ENCODE results near the gene RETREG3. TPM values are rescaled to one million over a fixed set of nuclear protein-coding genes. Genes with fewer than 3 reads are reported as not detected.

Gene RETREG3
- total and polyA plus RNA-seq, 2 of the 13 experiments (the other 11 are each of a cell fraction or from before 2014, with no cell fraction given), result 47.0 to 55.8 TPM

DNA sequence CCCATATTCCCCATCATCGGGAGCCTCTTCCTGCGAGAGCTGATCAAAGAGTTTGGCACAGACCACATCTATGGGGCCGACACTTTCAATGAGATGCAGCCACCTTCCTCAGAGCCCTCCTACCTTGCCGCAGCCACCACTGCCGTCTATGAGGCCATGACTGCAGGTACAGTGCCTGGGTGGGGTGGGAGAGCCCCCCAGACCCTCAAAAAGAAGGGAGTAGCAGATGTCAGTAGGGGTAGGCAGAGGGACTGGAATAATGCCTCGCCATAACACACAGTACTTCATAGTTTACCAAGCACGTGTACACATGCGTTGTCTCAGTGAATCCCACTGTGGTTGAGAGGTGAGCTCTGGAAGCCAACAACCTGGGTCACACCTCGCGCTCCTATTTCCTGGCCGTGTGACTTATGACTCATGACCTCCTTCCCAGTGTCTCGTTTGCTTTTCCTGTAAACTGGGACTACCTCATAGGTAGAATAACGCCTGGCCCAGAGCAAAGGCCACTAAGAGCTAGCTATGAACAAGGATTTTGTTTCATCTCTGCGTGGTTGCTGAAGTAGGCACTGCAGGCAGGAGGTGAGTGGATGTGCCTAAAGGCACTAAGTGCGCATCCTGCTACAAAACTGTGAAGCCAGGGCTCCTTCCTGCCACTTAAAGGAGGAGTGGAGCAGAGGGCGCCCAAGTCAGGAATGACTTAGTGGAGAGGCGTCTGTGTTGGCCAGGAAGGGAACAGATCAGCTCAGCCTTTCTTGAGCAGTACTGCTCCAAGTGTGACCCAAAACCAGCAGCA is 67.9 kb downstream of the RETREG3 start (continued):
- TF ChIP-seq, protein P1, sequence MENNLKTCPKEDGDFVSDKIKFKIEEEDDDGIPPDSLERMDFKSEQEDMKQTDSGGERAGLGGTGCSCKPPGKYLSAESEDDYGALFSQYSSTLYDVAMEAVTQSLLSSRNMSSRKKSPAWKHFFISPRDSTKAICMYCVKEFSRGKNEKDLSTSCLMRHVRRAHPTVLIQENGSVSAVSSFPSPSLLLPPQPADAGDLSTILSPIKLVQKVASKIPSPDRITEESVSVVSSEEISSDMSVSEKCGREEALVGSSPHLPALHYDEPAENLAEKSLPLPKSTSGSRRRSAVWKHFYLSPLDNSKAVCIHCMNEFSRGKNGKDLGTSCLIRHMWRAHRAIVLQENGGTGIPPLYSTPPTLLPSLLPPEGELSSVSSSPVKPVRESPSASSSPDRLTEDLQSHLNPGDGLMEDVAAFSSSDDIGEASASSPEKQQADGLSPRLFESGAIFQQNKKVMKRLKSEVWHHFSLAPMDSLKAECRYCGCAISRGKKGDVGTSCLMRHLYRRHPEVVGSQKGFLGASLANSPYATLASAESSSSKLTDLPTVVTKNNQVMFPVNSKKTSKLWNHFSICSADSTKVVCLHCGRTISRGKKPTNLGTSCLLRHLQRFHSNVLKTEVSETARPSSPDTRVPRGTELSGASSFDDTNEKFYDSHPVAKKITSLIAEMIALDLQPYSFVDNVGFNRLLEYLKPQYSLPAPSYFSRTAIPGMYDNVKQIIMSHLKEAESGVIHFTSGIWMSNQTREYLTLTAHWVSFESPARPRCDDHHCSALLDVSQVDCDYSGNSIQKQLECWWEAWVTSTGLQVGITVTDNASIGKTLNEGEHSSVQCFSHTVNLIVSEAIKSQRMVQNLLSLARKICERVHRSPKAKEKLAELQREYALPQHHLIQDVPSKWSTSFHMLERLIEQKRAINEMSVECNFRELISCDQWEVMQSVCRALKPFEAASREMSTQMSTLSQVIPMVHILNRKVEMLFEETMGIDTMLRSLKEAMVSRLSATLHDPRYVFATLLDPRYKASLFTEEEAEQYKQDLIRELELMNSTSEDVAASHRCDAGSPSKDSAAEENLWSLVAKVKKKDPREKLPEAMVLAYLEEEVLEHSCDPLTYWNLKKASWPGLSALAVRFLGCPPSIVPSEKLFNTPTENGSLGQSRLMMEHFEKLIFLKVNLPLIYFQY (CRISPR knock-in tag; IDR thresholded peaks at IDR 0.05; ENCODE audit: borderline replicate concordance), result peak; percentile 89; the same call in 1 of the 2 replicates
- TF ChIP-seq, protein P2, sequence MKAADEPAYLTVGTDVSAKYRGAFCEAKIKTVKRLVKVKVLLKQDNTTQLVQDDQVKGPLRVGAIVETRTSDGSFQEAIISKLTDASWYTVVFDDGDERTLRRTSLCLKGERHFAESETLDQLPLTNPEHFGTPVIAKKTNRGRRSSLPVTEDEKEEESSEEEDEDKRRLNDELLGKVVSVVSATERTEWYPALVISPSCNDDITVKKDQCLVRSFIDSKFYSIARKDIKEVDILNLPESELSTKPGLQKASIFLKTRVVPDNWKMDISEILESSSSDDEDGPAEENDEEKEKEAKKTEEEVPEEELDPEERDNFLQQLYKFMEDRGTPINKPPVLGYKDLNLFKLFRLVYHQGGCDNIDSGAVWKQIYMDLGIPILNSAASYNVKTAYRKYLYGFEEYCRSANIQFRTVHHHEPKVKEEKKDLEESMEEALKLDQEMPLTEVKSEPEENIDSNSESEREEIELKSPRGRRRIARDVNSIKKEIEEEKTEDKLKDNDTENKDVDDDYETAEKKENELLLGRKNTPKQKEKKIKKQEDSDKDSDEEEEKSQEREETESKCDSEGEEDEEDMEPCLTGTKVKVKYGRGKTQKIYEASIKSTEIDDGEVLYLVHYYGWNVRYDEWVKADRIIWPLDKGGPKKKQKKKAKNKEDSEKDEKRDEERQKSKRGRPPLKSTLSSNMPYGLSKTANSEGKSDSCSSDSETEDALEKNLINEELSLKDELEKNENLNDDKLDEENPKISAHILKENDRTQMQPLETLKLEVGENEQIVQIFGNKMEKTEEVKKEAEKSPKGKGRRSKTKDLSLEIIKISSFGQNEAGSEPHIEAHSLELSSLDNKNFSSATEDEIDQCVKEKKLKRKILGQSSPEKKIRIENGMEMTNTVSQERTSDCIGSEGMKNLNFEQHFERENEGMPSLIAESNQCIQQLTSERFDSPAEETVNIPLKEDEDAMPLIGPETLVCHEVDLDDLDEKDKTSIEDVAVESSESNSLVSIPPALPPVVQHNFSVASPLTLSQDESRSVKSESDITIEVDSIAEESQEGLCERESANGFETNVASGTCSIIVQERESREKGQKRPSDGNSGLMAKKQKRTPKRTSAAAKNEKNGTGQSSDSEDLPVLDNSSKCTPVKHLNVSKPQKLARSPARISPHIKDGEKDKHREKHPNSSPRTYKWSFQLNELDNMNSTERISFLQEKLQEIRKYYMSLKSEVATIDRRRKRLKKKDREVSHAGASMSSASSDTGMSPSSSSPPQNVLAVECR (CRISPR knock-in tag; IDR thresholded peaks at IDR 0.05; ENCODE audit: borderline replicate concordance), result peak; percentile 72; the same call in 1 of the 2 replicates
- TF ChIP-seq RXRB (CRISPR knock-in tag; IDR thresholded peaks at IDR 0.05; ENCODE audit: borderline replicate concordance) (peak; percentile 94), ZBTB7A (CRISPR knock-in tag; IDR thresholded peaks at IDR 0.05) (no peak), FOXO1 (CRISPR knock-in tag; IDR thresholded peaks at IDR 0.05) (peak; percentile 80; the same call in 1 of the 2 replicates), ELF3 (CRISPR knock-in tag; IDR thresholded peaks at IDR 0.05) (peak; percentile 96), CREB1 (IDR thresholded peaks at IDR 0.05) (peak; percentile 73), CREB1 (CRISPR knock-in tag; IDR thresholded peaks at IDR 0.05) (no peak; the same call in 1 of the 2 replicates), SNAPC2 (CRISPR knock-in tag; IDR thresholded peaks at IDR 0.05) (0 out of 2 replicates have a peak, but pooled peaks have one; percentile 58), CBX5 (CRISPR knock-in tag; IDR thresholded peaks at IDR 0.05; ENCODE audit: borderline replicate concordance) (peak; percentile 60; the same call in 1 of the 2 replicates), REXO4 (CRISPR knock-in tag; IDR thresholded peaks at IDR 0.05; ENCODE audit: borderline replicate concordance) (no peak)
- TF ChIP-seq, protein P3, sequence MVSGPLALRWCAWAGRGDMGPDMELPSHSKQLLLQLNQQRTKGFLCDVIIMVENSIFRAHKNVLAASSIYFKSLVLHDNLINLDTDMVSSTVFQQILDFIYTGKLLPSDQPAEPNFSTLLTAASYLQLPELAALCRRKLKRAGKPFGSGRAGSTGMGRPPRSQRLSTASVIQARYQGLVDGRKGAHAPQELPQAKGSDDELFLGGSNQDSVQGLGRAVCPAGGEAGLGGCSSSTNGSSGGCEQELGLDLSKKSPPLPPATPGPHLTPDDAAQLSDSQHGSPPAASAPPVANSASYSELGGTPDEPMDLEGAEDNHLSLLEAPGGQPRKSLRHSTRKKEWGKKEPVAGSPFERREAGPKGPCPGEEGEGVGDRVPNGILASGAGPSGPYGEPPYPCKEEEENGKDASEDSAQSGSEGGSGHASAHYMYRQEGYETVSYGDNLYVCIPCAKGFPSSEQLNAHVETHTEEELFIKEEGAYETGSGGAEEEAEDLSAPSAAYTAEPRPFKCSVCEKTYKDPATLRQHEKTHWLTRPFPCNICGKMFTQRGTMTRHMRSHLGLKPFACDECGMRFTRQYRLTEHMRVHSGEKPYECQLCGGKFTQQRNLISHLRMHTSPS (CRISPR knock-in tag; IDR thresholded peaks at IDR 0.05; ENCODE audit: low read depth), result peak; percentile 69; the same call in 1 of the 2 replicates
- TF ChIP-seq, protein P4, sequence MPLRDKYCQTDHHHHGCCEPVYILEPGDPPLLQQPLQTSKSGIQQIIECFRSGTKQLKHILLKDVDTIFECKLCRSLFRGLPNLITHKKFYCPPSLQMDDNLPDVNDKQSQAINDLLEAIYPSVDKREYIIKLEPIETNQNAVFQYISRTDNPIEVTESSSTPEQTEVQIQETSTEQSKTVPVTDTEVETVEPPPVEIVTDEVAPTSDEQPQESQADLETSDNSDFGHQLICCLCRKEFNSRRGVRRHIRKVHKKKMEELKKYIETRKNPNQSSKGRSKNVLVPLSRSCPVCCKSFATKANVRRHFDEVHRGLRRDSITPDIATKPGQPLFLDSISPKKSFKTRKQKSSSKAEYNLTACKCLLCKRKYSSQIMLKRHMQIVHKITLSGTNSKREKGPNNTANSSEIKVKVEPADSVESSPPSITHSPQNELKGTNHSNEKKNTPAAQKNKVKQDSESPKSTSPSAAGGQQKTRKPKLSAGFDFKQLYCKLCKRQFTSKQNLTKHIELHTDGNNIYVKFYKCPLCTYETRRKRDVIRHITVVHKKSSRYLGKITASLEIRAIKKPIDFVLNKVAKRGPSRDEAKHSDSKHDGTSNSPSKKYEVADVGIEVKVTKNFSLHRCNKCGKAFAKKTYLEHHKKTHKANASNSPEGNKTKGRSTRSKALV (CRISPR knock-in tag; IDR thresholded peaks at IDR 0.05), result peak; percentile 93
- TF ChIP-seq, protein P5, sequence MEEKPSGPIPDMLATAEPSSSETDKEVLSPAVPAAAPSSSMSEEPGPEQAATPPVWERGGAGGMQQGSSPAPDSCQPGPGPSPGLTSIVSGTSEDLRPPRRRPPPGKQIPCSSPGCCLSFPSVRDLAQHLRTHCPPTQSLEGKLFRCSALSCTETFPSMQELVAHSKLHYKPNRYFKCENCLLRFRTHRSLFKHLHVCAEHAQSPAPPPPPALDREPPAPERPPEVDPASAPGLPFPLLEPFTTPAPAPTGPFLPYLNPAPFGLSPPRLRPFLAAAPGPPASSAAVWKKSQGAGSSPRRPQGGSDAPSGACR (CRISPR knock-in tag; IDR thresholded peaks at IDR 0.05), result peak; percentile 37; the same call in 1 of the 2 replicates

All from HepG2 (cell line).